Stimulated activated CD4-positive, alpha-beta T cell treated with anti-CD3 and anti-CD28 coated beads, Interleukin-12 subunit alpha, Interleukin-12 subunit beta, amount 100 ng/mL, for 48 hours (primary cell): Measurements from ENCODE around the gene RHBDF1.

ENCODE experiments used
- DNase-seq, 3 donors: peaks; one replicate each; pipeline ENCODE4 v3.0.0-alpha.2; 2020; ENCODE audit warnings: low read depth in 2 of 3, low spot score in 1 of 3

The RHBDF1 gene, protein sequence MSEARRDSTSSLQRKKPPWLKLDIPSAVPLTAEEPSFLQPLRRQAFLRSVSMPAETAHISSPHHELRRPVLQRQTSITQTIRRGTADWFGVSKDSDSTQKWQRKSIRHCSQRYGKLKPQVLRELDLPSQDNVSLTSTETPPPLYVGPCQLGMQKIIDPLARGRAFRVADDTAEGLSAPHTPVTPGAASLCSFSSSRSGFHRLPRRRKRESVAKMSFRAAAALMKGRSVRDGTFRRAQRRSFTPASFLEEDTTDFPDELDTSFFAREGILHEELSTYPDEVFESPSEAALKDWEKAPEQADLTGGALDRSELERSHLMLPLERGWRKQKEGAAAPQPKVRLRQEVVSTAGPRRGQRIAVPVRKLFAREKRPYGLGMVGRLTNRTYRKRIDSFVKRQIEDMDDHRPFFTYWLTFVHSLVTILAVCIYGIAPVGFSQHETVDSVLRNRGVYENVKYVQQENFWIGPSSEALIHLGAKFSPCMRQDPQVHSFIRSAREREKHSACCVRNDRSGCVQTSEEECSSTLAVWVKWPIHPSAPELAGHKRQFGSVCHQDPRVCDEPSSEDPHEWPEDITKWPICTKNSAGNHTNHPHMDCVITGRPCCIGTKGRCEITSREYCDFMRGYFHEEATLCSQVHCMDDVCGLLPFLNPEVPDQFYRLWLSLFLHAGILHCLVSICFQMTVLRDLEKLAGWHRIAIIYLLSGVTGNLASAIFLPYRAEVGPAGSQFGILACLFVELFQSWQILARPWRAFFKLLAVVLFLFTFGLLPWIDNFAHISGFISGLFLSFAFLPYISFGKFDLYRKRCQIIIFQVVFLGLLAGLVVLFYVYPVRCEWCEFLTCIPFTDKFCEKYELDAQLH

DNA sequence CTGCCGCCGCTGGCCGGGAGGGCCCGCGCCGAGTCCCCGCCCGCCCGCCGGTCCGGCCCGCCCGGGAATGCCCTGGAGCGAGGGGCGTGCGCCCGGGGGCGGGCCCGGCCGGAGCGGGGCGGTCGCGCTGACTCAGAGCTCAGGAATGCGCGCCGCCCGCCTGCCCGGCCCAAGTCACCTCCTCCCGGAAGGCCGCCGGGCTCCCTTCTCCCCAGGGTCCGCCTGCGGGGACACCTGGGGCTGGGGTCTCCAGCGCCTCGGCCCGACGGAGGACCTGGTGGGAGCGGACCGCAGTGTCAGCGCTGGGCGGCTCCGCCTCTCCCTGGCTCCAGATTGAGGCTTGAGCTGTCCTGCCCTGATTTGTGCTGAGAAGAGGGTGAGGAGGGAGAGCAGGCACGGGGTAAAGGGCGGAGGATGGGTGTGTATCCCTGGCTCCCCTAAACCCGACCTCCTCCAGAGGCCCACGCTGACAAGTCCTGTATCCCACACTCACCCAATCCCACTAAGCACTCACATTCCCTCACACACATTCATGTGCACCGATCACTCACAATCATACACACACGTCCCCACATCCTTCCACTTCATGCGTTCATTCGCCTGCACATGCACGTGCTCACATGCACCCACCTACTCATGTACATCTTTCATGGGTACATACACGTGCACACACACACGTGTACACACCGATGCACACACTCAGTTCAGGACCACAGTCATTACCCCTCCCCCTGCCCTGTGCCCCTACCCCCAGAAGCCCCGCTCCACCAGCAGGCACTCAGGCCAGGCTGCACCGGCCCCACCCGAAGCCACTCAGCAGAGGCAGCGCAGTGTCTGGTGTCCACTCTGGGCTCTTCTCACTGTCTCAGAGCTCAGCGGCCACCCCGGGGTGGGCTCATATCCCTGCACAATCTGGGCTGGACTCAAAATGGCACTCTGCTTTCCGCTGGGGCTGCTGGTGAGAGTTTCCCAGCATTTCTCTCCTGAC is at the start of gene RHBDF1:
TSS of gene RHBDF1 (minus strand) at position 71 of the 988 bp plus-strand sequence. CDS start 7,616 bp downstream, outside the sequence.
- no peak for DNase-seq

DNA sequence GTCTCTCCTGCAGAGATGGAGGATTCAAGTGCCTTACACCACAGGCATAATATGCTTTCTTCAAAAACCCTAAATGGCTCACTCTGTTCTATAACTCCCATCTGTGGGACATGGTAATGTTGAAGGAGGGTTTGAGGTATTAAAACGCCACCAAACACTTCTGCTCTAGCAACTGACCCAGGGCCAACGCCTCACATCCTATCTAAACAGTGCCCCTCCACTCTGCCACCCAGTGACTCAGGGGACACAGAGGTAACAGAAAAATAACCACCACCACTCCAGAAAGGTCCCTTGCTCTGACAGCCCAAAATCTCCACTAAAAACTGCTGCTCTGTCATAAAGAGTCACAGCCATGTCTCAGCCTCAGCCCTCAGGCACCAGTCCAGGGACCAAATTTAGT is 48.3 kb upstream of the RHBDF1 start:
- no peak for DNase-seq

DNA sequence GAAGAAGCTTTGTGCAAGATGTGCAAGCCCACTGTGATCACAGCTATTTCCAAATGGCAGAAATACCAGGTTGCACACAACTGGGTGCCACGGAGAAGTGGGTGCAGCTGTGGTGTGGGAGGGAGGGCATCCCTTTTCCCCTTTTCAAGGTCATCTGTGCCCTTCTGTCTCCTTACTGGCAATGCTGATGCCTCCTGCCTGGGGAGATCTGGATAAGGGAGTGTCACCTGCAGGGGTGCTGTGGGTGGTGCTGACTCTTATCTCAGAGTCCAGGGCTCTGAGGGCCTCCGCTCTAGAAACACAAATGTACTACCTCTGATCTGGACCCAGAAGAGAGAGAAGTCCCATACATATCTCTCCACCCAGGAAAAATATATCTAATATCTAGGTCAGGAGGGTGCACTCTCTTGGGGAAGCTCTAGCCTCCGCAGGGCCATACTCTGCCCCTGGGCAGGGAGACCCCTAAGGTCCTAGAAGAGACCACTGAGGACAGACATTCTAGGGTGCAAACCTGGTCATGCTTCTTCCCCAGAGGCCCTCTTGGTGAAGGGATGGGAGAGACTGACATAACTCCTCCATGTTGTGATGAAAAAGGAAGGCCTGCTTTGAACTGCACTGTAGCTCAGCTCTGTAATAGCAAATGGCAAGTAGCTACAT is 47.5 kb upstream of the RHBDF1 start:
- no peak for DNase-seq

DNA sequence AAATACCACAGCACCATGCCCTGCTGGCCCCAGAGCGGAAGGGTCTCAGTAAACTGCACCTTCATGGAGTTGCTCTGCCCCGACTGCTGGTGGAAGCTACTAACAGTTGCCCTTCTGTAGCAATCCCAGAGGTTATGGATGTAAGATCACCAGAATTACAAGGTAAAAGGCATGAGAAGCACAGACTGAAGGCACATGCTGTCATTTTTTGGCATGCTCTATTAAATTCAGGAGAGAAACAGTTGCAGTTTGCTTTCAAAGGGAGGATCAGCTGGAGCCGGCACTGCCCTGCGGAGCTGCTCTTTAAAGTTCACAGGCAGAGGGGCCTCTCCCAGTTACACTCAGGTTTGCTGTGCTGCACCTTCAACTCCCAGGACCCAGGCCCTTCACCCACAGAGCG is 46.9 kb upstream of the RHBDF1 start:
- DNase-seq: no peak

DNA sequence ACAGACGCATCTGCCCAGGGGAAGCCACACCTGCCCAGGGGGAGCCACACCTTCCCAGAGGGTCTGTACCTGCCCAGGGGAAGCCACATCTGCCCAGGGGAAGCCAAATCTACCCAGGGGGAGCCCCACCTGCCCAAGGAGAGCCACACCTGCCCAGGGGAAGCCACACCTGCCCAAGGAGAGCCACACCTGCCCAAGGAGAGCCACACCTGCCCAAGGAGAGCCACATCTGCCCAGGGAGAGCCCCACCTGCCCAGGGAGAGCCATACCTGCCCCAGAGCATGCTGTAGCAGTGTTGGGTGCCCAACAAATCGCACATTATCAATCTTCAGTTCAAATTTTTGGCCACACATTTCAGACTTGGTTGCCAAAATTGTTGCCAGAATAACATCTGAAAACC is 46.4 kb upstream of the RHBDF1 start:
- DNase-seq: no peak

DNA sequence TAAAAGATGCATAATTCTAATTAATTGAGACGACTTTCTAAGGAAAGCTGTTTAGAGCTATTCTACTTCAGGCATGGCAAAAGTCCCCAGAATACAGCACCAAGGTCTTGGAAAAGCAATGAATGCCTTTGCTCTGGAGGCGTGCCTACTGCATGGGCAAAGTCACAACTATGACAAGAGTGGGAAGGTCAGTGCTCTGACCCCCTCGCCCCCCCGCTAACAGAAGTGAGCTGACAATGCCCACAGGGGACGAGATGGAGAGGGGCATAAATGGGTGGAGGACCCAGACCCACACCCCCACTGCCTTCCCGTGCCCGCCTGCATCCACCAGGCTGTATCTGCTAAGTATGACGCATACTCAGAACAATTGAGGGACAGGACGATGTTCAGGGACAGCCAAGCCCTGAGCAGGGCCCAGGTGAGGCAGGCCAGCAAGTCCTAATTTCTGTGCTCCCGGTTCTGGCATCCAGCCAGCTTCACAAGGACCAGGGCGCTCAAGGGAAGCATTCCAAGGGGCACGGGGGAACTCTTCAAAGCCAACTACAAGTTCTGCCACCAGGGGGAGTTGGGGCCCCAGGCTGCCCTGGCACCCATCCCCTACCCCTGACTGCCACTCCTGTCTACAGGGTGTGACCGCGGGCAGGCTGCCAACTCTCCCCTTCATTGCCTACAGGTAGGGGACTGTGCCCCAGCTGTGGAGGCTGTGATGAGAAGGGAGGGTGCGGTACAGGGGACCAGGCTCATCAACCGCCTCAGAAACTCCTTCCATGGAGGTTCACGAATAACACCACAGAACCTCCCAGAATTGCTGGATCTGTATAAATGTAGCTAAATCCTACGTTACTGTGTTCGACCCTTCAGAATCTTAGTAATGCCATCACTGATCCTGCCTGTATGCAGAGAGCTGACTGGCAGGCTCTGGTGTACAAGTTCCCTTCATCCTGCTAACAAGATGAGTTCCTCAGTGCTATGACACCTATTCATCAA is 45.2 kb upstream of the RHBDF1 start:
- peak; percentile 22 to 54 (median 50) for DNase-seq

DNA sequence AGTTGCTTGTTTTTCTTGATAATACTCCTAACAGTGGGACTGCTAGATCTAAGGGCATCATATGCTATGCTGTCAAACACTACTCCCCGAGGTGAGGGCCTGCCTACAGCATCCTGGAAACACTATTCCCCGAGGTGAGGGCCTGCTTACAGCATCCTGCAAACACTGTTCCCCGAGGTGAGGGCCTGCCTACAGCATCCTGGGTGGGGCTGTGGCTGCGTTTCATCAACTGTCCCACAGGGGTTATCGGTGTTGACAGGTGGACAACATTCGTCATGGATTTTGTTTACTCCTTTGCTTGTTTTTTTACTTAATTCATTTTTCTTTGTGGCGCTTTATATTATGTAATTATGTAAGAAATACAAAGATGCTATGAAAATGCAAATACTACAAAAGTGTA is 43.6 kb upstream of the RHBDF1 start:
- no peak for DNase-seq

DNA sequence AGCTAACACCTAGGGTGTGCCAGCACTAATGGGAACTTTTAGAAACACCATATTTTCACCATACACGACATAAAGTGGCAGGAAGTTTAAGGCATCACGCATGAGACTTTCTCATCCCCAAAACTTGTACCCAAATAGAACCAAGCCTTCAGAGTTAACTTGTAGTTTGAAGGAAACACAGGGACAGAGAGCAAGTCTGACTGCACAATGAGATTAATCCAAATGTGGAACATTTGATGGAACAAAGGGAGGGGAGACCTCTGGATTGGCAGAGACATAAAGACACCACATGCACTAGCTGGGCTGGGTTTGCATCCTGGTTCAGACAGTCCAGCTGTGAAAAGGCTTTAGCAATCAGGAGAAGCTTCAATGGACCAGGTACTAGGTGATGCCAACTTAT is 41.9 kb upstream of the RHBDF1 start:
- no peak for DNase-seq

DNA sequence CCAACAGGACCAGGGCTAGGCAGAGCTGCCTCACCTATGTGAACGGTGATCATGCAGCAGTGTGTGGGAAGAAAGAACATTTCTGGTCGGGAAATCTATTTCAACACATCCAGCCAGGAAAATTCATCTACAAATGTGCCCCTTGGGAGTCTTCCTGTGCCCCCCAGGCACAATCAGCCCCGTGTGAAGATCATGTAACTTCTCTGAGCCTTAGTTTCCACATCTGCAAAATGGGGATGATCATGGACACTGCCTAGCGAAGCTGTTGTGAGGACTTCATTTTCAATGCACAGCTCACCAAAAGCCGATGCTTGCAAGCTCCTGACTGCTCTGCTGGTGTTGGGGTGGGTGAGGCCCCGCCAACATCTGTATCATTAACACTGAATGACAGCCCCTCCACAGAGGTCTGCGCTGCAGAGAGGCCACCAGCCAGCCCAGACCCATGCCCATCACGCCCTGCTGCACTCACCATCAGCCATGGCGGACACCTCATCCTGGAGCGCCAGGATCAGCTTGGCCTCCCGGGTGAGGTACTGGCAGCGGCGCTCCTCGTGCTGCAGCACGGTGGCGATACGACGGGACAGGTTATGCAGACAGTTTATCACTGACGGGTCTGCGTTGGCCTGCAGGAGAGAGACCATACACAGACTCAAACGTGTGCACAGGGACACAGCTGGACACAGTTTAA is 39.9 kb upstream of the RHBDF1 start:
- no peak for DNase-seq

DNA sequence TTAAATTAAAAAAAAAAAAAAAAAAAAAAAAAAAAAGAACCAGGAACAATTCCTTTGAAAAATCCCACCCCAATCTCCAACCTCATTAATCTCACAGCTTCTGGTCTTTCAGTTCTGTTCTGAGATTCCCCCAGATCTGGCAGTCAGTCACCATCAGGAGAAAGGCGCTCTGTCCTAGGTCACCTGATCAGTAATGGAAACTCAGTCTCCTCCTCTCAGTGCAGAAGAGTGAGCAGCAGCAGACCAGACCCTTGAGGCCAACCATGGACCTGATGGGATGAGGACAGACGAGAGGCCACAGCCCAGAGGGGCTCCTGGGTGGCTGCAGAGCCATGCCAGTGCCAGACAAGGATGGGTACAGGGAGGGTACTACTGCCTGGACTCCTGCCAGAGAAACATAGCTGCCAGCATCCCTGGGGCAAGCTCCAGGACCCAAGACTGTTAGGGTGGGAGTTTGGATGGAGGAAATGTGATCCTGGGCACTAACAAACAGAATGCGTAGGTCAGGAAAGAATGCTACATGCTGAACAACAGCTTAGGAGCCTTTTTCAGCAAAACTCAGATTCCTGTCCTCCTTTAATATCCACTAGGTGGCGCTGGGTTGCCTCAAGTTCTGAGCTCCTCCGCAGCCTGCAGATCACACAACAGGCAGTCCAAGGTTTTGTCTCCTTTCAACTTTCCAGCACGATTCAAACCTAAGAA is 34.3 kb upstream of the RHBDF1 start:
- DNase-seq: peak; percentile 18 to 43 (median 19)

DNA sequence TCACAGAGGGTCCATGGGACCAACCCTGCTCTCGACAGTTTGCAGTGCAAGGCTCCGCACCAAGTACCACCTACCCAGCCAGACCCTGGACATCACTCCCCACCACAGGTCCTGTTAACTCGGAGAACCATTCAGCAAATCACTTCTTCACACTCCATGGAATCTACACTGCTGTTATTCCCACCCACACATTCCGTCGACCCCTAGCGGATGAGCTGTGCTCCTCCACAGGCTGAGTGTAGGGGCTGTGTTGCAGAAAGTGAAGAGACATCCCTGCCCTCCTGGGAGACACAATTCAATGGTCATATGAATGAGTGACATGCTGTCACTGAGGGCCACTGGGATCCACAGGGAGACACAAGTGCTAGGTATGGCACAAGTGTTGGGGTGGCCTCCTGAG is 33.1 kb upstream of the RHBDF1 start:
- DNase-seq: no peak

DNA sequence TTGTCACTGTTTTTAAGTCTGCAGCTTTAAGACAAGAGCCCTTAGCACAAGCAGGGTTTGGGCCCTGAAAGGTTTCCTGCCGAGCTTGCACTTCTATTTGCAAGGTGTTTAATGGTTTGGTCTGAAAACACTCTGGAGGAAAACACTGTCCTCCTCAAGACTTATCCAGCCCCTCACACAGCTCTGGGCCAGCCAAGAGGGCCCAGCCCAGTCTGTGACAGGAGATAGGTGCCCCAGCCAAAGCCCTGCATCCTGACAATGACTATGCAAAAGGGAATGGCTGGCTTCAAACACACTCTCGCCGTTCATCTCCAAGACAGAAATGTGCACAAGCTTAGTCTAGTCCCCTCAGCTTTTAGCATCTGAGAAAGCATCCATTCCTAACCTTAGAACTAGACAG is 32.5 kb upstream of the RHBDF1 start:
- DNase-seq: no peak

DNA sequence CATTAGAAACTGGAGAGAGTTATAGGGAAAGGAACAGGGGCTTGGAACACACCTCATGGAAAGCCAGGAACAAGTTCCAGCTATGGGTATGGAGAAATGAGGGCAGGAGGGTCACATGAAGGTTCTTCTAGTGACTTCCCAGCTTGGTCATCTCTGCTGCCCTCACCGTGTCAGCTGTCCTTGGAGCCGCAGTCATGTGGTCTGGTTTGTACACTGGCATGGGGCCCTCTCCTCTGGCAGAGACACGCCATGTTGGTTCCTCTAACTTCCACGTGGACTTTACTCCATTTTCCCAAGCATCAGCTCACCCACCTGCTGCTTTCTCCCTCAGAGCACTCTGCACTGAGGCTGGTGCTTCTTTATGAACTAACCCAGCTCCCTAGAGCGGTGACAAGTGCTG is 31.9 kb upstream of the RHBDF1 start:
- DNase-seq: no peak

DNA sequence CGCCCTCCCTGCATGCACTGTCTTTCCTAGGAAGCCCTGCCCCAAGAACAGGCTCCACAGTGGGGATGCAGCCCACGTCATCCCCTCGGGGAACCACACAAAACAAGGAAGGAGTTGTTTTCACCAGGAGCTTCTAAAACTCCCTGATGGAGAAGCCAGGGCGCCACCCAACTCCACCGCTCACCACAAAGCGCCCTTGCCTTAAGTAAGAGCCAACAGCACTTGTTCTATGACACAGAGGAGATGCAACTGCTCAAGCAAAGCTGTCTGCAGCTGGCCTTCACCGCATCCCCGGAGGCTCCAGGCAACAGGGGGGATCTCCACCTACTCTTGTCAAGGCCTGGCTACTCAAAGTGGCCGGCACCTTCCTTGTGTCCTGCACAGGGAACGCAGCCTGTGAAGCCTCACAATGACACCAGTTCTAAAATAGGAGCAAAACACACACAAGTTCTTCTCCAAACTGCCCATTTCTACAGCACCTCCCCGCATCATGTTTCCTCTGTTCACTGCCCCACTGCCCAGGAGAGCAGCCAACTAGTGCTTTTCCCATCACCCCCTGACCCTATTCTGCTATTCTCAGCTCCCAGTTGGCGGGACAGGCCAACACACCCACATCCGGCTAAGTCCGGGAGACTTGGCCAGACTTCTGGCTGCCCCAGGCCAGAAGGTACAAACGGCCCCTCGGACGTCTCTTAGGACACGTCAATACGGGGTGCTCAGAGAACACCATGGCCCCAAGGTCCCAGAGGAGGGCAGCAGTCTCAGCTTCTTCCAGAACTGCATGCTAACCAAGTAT is 29.8 kb upstream of the RHBDF1 start:
- DNase-seq: no peak

DNA sequence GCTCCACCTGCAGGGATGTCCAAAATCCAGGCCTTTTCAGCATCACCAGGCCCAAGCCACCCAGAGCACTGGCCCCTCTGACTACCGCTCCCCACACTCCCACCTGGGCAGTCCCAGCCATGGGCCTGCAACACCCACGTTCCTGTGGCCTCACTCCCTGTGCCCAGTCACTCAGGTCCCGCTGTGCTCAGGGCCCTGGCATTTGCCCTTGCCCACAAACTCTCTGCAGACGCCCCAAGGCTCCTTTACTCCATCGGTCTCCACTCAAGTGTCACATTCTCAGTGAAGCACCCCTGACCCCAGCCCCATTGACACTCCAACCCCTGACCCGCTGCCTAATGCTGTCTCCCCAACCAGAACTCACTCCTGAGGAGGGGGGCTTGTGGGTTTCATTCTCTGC is 29.2 kb upstream of the RHBDF1 start:
- DNase-seq: no peak

DNA sequence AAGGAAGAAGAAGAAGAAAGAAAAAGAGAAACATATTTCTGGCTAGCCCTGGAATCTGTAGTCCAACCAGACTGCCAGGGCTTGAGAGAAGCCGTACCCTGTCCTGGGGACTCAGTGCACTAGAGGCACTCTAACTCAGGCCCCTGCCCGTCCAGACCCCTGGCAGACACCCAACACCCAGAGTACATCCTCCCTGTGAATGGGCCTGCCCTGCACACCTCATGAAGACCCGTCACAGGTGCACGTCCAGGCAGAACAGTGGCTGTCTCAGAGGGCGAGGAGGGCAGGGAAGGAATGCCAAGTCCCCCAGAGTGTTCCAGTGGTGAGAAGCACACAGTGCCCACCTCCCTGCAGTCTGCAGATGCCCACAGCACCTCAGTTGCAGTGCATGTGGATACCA is 28.6 kb upstream of the RHBDF1 start:
- DNase-seq: no peak

DNA sequence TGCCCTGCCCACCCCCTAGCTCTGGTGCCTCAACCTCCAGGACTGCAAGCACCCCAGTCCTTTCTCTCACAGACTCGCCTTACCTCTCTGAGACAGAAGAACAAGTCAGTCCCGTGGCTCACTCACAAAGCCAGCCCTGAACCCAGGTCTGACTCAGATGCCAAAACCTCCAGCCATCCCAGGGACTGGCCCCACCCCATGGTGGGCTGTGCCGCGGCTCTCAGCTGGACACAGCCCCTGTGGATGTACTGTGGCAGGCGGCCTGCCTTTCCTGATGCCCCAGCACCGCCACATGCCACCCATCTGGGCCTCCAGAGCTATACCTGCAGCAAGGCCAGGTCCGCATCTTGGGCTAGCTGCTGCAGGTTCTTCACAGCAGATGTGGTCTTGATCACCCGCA is 25.4 kb upstream of the RHBDF1 start:
- no peak for DNase-seq
